Adrenal gland (tissue), 5 donors: ENCODE measurements around the gene THRA.

Source experiments
- CTCF ChIP-seq, 6 experiments: fragments of 450-650 bp in 4 of 6; fragments of 200-600 bp in 2 of 6; sonication (generic) in 1 of 6; IDR thresholded peaks; 1 replicate in 5 of 6; 2 replicates in 1 of 6; pipeline versions ENCODE4 v1.5.1 to v1.8.0; 2016 to 2021; ENCODE audit warnings: antibody characterized with exemption in 6 of 6, mild to moderate bottlenecking in 2 of 6, moderate library complexity in 1 of 6
- POLR2A ChIP-seq, 2 donors: fragments of 450-650 bp; IDR thresholded peaks; one replicate each; pipeline ENCODE4 v1.6.1; 2017; ENCODE audit warnings: antibody characterized with exemption in 2 of 2, mild to moderate bottlenecking in 2 of 2, moderate library complexity in 1 of 2
- donor health status: DM: no; HTN: no; CAD: no.

GRCh38 chr17:40130352-40131042, 67.7 kb downstream of the THRA start:
- TF ChIP-seq CTCF (IDR thresholded peaks at IDR 0.05) (no peak), POLR2A (IDR thresholded peaks at IDR 0.05) (no peak)
